Hepatocyte (in vitro differentiated cells): ENCODE results near the gene CYS1.

Experiments
- EZH2 ChIP-seq: fragments of 200-600 bp; sonication (generic); IDR thresholded peaks from 2 replicates; pipeline ENCODE4 v1.6.1; 2016; ENCODE audit warnings: antibody characterized with exemption, mild to moderate bottlenecking, borderline replicate concordance
- EZH2phosphoT487 ChIP-seq: fragments of 200-600 bp; sonication (generic); IDR thresholded peaks from one replicate; pipeline ENCODE4 v1.6.1; 2018; ENCODE audit warnings: antibody characterized with exemption, mild to moderate bottlenecking, low read depth, moderate library complexity; ENCODE audit not compliant: unreplicated experiment, severe bottlenecking
- TF ChIP-seq, protein P1 (sequence below): fragments of 200-600 bp; sonication (generic); IDR thresholded peaks from 2 replicates; pipeline ENCODE4 v1.5.1; 2016; ENCODE audit warnings: antibody characterized with exemption, mild to moderate bottlenecking; ENCODE audit not compliant: poor library complexity

DNA sequence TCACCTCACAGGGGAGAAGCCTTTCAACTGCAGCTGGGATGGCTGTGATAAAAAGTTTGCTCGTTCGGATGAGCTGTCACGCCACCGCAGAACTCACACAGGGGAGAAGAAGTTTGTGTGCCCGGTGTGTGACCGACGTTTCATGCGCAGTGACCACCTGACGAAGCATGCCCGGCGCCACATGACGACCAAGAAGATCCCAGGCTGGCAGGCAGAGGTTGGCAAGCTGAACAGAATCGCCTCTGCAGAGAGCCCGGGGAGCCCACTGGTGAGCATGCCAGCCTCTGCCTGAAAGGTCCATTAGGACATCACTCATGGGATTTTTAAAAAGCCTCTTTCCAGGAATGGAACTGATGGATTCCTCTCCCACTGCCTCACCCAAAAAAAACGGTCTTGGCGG, 28.0 kb downstream of the CYS1 start:
- TF ChIP-seq, protein P1, sequence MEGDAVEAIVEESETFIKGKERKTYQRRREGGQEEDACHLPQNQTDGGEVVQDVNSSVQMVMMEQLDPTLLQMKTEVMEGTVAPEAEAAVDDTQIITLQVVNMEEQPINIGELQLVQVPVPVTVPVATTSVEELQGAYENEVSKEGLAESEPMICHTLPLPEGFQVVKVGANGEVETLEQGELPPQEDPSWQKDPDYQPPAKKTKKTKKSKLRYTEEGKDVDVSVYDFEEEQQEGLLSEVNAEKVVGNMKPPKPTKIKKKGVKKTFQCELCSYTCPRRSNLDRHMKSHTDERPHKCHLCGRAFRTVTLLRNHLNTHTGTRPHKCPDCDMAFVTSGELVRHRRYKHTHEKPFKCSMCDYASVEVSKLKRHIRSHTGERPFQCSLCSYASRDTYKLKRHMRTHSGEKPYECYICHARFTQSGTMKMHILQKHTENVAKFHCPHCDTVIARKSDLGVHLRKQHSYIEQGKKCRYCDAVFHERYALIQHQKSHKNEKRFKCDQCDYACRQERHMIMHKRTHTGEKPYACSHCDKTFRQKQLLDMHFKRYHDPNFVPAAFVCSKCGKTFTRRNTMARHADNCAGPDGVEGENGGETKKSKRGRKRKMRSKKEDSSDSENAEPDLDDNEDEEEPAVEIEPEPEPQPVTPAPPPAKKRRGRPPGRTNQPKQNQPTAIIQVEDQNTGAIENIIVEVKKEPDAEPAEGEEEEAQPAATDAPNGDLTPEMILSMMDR: no peak
- no peak for TF ChIP-seq EZH2
- no peak for TF ChIP-seq EZH2phosphoT487
